ENCODE data around the gene SMARCB1.
A peak's percentile ranks its signal among the peaks of the same experiment; 100 is the strongest.

SMARCB1 gene

DNA sequence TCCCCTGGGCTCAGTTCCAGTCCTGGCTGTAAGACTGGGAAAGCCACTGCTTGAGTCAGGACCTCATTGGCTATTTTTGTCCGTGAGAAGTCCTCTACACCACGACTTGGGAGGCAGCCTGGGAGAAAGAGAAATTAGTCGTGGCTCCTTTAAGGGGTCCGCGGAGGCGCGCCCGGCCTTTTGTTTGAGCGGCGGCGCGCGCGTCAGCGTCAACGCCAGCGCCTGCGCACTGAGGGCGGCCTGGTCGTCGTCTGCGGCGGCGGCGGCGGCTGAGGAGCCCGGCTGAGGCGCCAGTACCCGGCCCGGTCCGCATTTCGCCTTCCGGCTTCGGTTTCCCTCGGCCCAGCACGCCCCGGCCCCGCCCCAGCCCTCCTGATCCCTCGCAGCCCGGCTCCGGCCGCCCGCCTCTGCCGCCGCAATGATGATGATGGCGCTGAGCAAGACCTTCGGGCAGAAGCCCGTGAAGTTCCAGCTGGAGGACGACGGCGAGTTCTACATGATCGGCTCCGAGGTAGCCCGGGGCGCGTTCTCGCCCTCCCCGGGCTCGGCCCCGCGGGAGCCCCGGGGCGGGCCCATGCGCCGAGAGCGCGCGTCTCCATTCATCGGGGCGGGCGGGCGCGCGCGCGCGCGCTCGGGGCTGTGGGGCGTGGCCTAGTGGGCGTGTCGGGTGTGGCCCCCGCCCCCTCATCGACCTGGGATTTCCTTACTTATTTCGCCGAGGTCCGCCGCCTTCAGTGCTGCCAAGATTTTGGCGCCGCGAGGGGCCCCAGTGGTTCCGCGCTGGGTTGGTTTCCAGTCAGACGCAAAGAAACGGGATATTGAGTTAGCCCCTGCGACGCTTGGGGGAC is at the start of gene SMARCB1:
Gene SMARCB1 (plus strand): TSS at position 215 of the 848 bp plus-strand sequence. CDS start 204 bp downstream, at position 419.
- DNase-seq = peak; percentile 95

- no peak for DNase-seq
Observed at GRCh38 chr22:23737696-23738095, 49.1 kb upstream of the SMARCB1 start.

GRCh38 chr22:23742505-23743264 is 44.1 kb upstream of the SMARCB1 start:
- no peak for DNase-seq

- DNase-seq = no peak
Observed at GRCh38 chr22:23743303-23743705, 43.5 kb upstream of the SMARCB1 start.

- DNase-seq = no peak
Observed at GRCh38 chr22:23744001-23744400, 42.8 kb upstream of the SMARCB1 start.

- DNase-seq = no peak
Observed at GRCh38 chr22:23744485-23744884, 42.3 kb upstream of the SMARCB1 start.

DNA sequence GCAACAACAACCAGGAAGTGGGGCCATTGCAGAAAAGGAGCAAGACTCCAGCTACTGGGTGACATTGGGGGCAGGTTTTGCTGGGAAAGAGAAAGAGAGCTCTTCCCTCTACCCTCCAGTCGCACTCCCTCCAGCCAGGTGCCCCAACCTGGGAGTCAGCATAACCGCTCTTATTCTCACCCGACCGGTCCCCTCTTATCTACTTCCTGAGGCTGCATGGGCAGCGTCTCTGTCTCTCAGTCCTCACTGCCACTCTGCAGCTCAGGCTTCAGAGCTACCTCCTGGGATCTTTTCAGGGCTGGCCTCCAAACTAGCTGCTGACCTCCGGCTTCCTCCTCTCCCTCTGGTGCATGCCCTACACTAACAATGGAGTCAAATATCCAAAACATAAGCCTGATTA is 41.0 kb upstream of the SMARCB1 start:
- peak; percentile 66 for DNase-seq

DNA sequence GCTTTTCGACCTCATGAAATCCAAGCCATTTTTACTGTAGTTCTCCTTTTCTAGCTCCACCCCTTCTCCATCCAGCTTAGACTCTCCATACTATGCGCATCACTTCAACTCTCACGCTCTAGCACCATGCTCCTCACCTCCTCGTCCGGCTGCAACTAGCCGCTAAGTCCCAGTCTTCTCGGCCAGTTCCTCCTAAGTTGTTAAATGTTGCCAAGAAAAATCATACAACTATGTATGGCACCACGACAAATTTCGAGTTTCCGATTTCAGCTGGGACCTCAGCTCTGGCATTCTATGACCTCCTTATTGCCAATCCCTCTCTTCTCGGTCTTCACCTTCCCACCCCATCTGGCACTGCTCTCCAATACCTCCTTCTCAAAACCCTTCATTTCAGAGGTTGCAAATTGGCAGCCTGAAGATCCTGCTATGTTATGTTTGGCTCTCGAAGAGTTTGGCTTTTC is 36.9 kb upstream of the SMARCB1 start:
- DNase-seq = peak; percentile 55

GRCh38 chr22:23750367-23750713 is 36.4 kb upstream of the SMARCB1 start:
- DNase-seq = no peak

GRCh38 chr22:23750714-23751440 is 35.9 kb upstream of the SMARCB1 start, which contains the start of gene ZNF70:
TSS of gene ZNF70 (minus strand) at chr22:23751112. CDS start at chr22:23745140, 5,972 bp downstream.
- peak; percentile 95 for DNase-seq

GRCh38 chr22:23751441-23751996 is 35.2 kb upstream of the SMARCB1 start:
- DNase-seq = peak; percentile 66

DNA sequence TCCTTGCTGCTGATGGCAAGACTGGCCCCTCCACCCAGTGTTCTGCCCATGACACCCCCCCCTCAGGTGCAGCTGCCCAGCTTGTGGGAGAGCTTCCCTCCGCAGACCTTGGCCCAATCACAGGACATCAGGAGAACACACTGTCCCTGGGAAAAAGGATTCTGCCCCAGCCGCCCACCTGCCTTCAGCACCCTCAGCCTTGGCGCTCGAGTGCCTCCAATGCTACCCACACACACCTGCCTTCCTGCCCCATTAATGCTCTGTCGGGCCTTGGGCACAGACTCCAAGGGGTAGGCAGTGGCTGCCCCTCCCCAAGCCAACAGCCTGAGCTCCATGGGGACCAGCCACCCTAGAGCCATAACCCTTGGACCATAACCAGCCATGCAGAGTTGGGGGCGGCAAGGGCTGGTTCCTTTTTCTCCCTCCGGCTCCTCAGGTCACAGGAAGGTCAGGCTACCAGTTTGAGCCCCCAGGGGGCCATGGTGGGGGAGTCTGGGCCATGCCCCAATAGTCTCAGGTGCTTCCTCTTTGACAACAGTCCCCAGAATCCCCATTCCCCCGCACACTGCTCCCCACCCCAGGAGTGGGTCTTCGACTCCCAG is 34.6 kb upstream of the SMARCB1 start:
- DNase-seq = no peak

DNA sequence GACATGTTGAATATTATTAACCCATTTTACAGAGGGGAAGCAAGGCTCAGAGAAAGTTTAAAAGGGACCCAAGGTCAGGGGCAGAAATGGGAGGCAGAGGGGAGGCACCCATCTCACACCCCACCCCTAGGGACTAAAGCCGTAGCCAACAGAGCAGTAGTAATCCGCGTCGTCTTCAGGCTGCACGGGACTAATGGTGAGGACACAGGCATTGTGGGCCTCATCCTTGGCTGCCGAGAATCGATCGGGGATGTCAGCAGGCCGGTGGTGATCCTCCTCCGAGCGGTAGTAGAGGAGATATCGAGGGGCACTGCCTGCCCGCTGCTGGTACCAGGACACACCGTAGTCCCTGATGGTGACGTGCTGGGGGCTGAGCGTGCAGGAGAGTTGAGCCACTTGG is 34.0 kb upstream of the SMARCB1 start:
- DNase-seq = no peak

DNA sequence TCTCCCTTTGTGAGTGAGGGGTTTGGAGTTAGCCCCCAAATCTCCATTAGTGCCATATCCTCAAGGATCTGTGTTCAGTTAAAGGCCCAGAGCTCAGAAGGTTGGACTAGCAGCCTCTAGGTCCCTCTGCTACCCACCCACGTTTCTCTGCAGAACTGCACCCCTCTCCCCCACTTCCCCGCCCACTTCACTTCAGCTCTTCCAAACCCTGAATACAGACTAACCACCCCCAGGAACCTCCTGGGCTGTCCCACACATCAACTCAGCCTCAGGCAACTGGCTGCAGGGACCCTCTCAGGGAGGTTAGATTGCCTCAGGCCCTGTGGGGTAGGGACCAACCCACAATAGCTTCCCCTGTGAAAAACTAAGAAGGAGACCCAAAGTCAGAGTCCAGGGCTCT is 33.4 kb upstream of the SMARCB1 start:
- no peak for DNase-seq

DNA sequence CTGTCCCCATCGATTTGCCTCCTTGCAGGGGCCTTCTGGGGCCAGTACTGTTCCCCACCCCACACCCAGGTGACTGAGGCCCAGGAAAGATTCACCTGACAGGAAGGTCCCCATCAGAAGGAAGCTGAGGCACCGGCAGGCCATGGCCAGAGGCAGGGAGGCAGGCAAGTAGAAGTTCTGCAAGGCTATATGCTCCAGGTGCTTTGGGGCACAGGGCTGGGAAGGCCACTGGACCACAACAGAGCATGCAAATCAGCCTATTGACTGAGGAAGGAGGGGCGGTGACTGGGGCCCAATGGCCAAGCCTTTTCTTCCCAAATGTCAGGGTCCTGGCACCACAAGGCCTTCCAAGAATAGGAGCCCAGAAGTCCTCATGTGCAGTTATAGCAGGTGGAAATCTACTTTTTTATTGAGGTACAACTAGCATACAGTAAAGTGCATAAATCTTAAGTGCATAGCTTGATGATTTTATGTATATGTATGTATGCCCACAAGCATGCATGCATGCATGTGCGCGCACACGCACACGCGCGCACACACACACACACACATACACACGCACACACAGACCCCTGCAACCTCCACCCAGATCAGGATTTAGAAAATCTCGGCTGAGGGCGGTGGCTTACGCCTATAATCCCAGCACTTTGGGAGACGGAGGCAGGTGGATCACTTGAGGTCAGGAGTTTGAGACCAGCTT is 32.4 kb upstream of the SMARCB1 start, which contains the start of gene VPREB3:
Gene VPREB3 (minus strand): TSS at position 206 of the 700 bp plus-strand sequence. CDS start 62 bp downstream, at position 144.
- DNase-seq = no peak

DNA sequence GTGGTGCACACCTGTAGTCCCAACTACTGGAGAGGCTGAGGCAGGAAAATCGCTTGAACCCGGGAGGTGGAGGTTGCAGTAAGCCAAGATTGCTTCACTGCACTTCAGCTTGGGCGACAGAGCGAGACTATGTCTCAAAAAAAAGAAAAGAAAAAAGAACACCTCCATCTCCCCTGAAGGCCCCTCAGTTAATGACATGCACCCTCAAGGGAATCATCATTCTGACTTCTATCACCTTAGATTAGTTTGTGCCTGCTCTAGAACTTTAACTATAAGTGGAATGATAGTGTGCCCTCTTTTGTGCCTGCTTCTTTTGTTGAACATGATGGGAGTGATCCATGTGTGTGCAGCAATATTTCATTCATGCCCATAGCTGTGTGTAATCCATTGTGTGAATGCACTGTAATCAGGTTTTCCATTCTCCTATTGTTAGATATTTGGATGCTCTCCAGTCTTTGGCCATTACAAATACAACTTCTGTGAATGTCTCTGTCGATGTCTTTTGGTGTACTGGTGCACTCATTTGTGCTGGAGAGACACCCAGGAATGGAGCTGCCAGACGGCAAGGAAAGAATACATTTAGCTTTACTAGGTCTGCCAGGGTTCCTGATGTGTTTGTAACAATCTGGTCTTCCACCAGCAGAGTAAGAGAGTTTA is 31.7 kb upstream of the SMARCB1 start:
- DNase-seq = no peak

DNA sequence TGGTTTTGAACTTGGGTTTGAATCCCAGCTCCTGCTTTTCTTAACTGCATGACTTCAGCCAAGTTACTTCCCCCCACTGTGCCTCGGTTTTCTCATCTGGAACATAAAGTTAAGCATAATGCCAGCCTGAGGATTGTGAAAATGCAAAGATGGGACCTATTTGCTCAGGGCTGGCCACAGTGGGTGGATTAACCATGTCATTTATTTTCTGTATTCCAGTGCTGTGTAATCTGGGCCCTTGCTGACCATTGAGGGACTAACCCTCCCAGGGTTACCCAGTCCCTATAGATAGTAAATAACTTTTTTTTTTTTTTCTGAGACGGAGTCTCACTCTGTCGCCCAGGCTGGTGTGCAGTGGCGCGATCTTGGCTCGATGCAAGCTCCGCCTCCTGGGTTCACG is 31.1 kb upstream of the SMARCB1 start:
- DNase-seq = no peak

- peak; percentile 67 for DNase-seq
Observed at GRCh38 chr22:23756891-23757290, 29.9 kb upstream of the SMARCB1 start.

GRCh38 chr22:23759566-23759965 is 27.2 kb upstream of the SMARCB1 start:
- DNase-seq = no peak

DNA sequence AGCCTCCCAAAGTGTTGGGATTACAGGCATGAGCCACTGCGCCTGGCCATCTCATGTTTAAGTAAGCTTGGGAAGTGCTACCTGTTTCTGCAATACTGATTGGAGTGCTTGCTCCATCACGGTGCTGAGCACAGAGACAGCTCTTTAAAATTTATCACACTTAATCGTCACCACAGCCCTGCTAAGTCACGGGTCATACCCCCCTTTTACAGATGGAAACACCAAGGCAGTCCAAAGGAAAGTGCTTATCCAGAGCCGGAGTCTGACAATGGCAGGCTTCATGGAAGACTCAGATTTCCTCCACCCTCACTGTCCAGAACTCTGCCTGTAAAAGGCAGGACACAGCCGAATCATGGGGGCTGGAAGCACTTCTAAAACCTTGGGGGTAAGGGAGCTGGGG is 26.7 kb upstream of the SMARCB1 start:
- DNase-seq = no peak

All from hematopoietic multipotent progenitor cell treated with erythropoietin and hydrocortisone succinate and interleukin-3 and kit ligand, for 4 days (in vitro differentiated cells).